Adrenal gland (tissue), 12 donors: Measurements from ENCODE around the gene ZNF76. TPM values are rescaled to one million over a fixed set of nuclear protein-coding genes. Genes with fewer than 3 reads are reported as not detected.

ENCODE experiments used
- DNase-seq, 7 donors: peaks; one replicate each; pipeline ENCODE4 v3.0.0-alpha.2; 2019 to 2020
- H3K27ac ChIP-seq, 5 donors: fragments of 200-600 bp; sonication (generic) in 4 of 5; 1 replicate in 3 of 5; 2 replicates in 2 of 5; pipeline versions ENCODE4 v1.5.1 to v1.8.0; 2016 to 2020; ENCODE audit warnings: mild to moderate bottlenecking in 1 of 5
- H3K27me3 ChIP-seq: fragments of 200-600 bp; 2 replicates; pipeline ENCODE4 v1.8.0; 2021
- H3K36me3 ChIP-seq, 2 donors: fragments of 200-600 bp; replicated peaks in 1 of 2; 1 replicate in 1 of 2; 2 replicates in 1 of 2; pipeline versions ENCODE4 v1.5.1 to v1.8.0; 2018 to 2022
- H3K4me1 ChIP-seq, 2 donors: fragments of 200-600 bp; replicated peaks in 1 of 2; 1 replicate in 1 of 2; 2 replicates in 1 of 2; pipeline versions ENCODE4 v1.5.1 to v1.8.0; 2018 to 2021
- H3K4me3 ChIP-seq, 4 donors: fragments of 200-600 bp; sonication (generic) in 3 of 4; one replicate each; pipeline ENCODE4 v1.5.1; 2016 to 2018
- H3K9me3 ChIP-seq, 3 donors: fragments of 200-600 bp; sonication (generic) in 1 of 3; replicated peaks in 1 of 3; 1 replicate in 2 of 3; 2 replicates in 1 of 3; pipeline versions ENCODE4 v1.5.1 to v1.8.0; 2016 to 2021
- POLR2A ChIP-seq, 2 donors: fragments of 450-650 bp; IDR thresholded peaks; one replicate each; pipeline ENCODE4 v1.6.1; 2017; ENCODE audit warnings: antibody characterized with exemption in 2 of 2, mild to moderate bottlenecking in 2 of 2, moderate library complexity in 1 of 2
- WGBS, 4 donors: extraction: QIAGEN DNeasy Blood & Tissue Kit in 2 of 4; methylation state at CpG; one replicate each; pipeline versions ENCODE4 v1.1.5 to v1.1.7; 2013 to 2017; 5-methylcytosine and 5-hydroxymethylcytosine counted together
- intact Hi-C, 2 donors: fragments of 100-400 bp; cut with DNase I; formaldehyde crosslinking; loops; one replicate each; pipeline versions ENCODE4 v1.14.1 to v1.15.0; 2022 to 2023
- polyA plus RNA-seq, 3 donors: library from polyadenylated mRNA; stranded (reverse); fragments of 200-250 nt in 2 of 3; fragments of 350-450 nt in 1 of 3; fragmentation: Illumina TruSeq in 1 of 3; extraction: RNeasy Lipid Tissue Mini Kit (QIAGEN cat#74804) in 1 of 3; gene quantifications; one replicate each; pipeline ENCODE4 v1.2.3, GENCODE V29; 2013 to 2014
- total RNA-seq, 9 donors: library from RNA; depleted of rRNA in 4 of 9; stranded (reverse); fragments of >200 nt in 4 of 9; fragments of 120-200 nt in 1 of 9; fragmentation: NEBNext Ultra II Directional in 1 of 9; extraction: Animal tissue kit (Norgen Biotek cat#: 25700) in 1 of 9; gene quantifications; one replicate each; pipeline versions ENCODE4 v1.1.0 to v1.2.4, GENCODE V29; 2013 to 2023
- TF ChIP-seq, protein P1 (sequence below), 6 experiments: fragments of 450-650 bp in 4 of 6; fragments of 200-600 bp in 2 of 6; sonication (generic) in 1 of 6; IDR thresholded peaks; 1 replicate in 5 of 6; 2 replicates in 1 of 6; pipeline versions ENCODE4 v1.5.1 to v1.8.0; 2016 to 2021; ENCODE audit warnings: antibody characterized with exemption in 6 of 6, mild to moderate bottlenecking in 2 of 6, moderate library complexity in 1 of 6
- donor health status: healthy with polysubstance abuse.
- donor health status: Bipolar disorder and iron deficiency.
- donor health status: DM: yes; HTN: yes; CAD: no.
- donor health status: DM: no; HTN: no; CAD: no.
- donor health status: DM: no; HTN: no; CAD: no.
- donor health status: DM: yes; HTN: yes; CAD: no.

ZNF76 gene
- total and polyA plus RNA-seq, 12 donors = 25.3 to 185 (median 45.2) TPM

DNA sequence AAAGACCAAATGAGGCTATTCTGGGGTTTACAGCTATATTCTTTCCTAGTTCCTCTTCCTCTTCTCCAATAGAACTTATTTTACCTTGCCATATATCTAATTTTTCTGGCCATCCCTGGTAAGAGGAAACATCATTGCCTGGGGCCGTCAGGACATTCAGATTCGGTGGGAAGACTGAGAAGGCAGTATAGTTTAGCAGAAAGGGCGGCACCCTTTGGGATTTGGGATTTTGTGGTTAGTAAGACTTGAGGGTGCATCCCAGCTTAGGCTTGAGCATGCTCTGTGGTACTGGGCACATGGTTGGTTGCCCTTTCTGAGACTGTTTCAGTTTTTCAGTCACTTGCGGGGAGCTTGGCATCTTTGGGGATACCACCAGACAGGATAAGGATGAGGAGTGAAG is 24.6 kb upstream of the ZNF76 start:
- Histone ChIP-seq H3K27ac (no peak overlapping the region), H3K27me3 (no peaks in the 10 kb centered on the region), H3K36me3 (no peaks in the 10 kb centered on the region), H3K4me3 (no peak overlapping the region), H3K4me1 (no peaks in the 10 kb centered on the region), H3K9me3 (no peaks in the 10 kb centered on the region)
- 72 to 94% (median 81%) methylated on average over 4 of the region's 4 CpGs for WGBS, 4 donors
- no peak for DNase-seq
- intact Hi-C loops = no loop called here
- TF ChIP-seq POLR2A (IDR thresholded peaks at IDR 0.05) = no peak
- TF ChIP-seq, protein P1, sequence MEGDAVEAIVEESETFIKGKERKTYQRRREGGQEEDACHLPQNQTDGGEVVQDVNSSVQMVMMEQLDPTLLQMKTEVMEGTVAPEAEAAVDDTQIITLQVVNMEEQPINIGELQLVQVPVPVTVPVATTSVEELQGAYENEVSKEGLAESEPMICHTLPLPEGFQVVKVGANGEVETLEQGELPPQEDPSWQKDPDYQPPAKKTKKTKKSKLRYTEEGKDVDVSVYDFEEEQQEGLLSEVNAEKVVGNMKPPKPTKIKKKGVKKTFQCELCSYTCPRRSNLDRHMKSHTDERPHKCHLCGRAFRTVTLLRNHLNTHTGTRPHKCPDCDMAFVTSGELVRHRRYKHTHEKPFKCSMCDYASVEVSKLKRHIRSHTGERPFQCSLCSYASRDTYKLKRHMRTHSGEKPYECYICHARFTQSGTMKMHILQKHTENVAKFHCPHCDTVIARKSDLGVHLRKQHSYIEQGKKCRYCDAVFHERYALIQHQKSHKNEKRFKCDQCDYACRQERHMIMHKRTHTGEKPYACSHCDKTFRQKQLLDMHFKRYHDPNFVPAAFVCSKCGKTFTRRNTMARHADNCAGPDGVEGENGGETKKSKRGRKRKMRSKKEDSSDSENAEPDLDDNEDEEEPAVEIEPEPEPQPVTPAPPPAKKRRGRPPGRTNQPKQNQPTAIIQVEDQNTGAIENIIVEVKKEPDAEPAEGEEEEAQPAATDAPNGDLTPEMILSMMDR (IDR thresholded peaks at IDR 0.05) = no peak

DNA sequence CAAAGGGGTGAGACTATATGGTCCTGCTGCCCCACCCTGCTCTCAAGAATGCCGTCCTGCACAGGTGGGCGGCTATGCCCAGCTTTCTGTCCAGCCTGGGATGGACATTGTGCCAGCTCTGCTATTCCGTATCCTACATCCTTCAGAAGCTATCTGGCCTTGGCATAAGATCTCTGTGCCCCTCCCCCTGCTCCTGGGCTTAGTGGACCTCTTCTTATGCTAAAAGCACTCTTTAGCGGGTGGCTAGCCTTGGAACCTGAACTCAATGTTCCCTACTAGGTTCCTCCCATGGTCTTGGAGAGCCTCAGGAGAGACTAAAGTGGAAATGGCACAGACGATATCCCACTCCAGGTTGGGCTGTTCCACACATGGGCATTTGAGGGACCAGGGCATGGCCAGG is 23.3 kb upstream of the ZNF76 start:
- TF ChIP-seq, protein P1 (IDR thresholded peaks at IDR 0.05) = no peak
- no peak for TF ChIP-seq POLR2A (IDR thresholded peaks at IDR 0.05)
- H3K9me3 ChIP-seq = no peaks in the 10 kb centered on the region
- intact Hi-C loops = no loop called here
- H3K4me1 ChIP-seq = no peaks in the 10 kb centered on the region
- H3K27me3 ChIP-seq = no peaks in the 10 kb centered on the region
- no peak for DNase-seq
- WGBS, 4 donors = 93 to 98% (median 96%) methylated on average over 5 of the region's 5 CpGs
- H3K27ac ChIP-seq = no peak overlapping the region
- no peaks in the 10 kb centered on the region for H3K36me3 ChIP-seq
- no peak overlapping the region for H3K4me3 ChIP-seq

DNA sequence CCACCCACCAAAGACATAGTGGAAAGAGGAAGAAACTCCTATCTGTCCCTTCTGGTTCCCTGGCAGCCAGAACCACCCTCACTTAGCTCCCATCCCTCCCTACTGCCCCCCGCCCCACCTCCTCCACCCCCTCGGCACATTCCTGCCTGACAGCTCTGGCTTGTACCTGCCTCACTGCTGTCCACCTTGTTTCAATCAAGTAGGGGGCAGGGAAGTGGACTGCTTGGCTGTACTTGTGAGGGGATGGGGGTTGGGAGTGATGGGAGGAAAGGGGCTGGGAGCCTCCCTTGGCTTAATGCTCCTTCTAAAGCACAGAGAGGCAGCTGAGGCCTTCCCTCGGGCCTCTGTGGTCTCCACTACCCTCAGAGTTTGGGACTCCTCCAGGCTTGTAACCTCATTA is 22.1 kb upstream of the ZNF76 start:
- Histone ChIP-seq H3K36me3 (no peaks in the 10 kb centered on the region), H3K27me3 (no peaks in the 10 kb centered on the region), H3K27ac (no peak overlapping the region), H3K9me3 (no peaks in the 10 kb centered on the region), H3K4me1 (no peaks in the 10 kb centered on the region), H3K4me3 (no peak overlapping the region)
- intact Hi-C loops = no loop called here
- 74 to 87% (median 80%) methylated on average over 3 of the region's 3 CpGs for WGBS, 4 donors
- TF ChIP-seq, protein P1 (IDR thresholded peaks at IDR 0.05) = no peak
- no peak for TF ChIP-seq POLR2A (IDR thresholded peaks at IDR 0.05)
- no peak for DNase-seq

DNA sequence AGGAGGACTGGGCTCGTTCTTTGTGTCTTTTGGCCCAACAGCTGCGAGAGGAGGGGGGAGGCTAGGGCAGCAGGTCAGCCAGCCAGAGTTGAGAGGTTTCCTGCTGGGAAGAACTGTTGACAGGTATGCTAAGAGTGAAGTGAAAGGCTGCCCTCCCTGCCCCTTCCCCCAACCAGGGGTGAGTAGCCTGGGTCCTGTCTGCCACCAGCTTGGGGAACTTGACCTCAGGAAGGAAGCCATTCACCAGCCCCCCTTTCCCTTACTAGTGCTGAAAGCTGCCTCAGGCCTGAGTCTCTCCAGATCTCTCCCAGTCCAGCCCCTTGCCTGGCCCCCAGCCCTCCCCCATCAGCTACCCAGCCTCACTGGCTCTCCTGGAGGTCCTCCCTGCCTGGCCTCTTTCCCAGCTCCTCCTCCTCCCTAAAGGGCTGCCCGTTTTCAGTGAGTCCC is 20.7 kb upstream of the ZNF76 start:
- DNase-seq = no peak
- Histone ChIP-seq H3K27ac (peak overlapping the region in 1 of 5 donors; percentile 7), H3K9me3 (no peaks in the 10 kb centered on the region), H3K36me3 (peaks cover 0 to 7% of the 10 kb centered on the region in 2 donors), H3K4me1 (no peaks in the 10 kb centered on the region), H3K4me3 (no peak overlapping the region), H3K27me3 (no peaks in the 10 kb centered on the region)
- no peak for TF ChIP-seq POLR2A (IDR thresholded peaks at IDR 0.05)
- TF ChIP-seq, protein P1 (IDR thresholded peaks at IDR 0.05) = no peak
- 56 to 69% (median 62%) methylated on average over 3 of the region's 3 CpGs for WGBS, 4 donors
- intact Hi-C loops = no loop called here
